Adrenal gland (tissue), 12 donors: ENCODE data around the gene NXPE4. TPM values are rescaled to one million over a fixed set of nuclear protein-coding genes. Genes with fewer than 3 reads are reported as not detected.

ENCODE experiments used
- DNase-seq, 7 donors: peaks; one replicate each; pipeline ENCODE4 v3.0.0-alpha.2; 2019 to 2020
- H3K27ac ChIP-seq, 5 donors: fragments of 200-600 bp; sonication (generic) in 4 of 5; 1 replicate in 3 of 5; 2 replicates in 2 of 5; pipeline versions ENCODE4 v1.5.1 to v1.8.0; 2016 to 2020; ENCODE audit warnings: mild to moderate bottlenecking in 1 of 5
- H3K27me3 ChIP-seq: fragments of 200-600 bp; 2 replicates; pipeline ENCODE4 v1.8.0; 2021
- H3K36me3 ChIP-seq, 2 donors: fragments of 200-600 bp; replicated peaks in 1 of 2; 1 replicate in 1 of 2; 2 replicates in 1 of 2; pipeline versions ENCODE4 v1.5.1 to v1.8.0; 2018 to 2022
- H3K4me1 ChIP-seq, 2 donors: fragments of 200-600 bp; replicated peaks in 1 of 2; 1 replicate in 1 of 2; 2 replicates in 1 of 2; pipeline versions ENCODE4 v1.5.1 to v1.8.0; 2018 to 2021
- H3K4me3 ChIP-seq, 4 donors: fragments of 200-600 bp; sonication (generic) in 3 of 4; one replicate each; pipeline ENCODE4 v1.5.1; 2016 to 2018
- H3K9me3 ChIP-seq, 3 donors: fragments of 200-600 bp; sonication (generic) in 1 of 3; replicated peaks in 1 of 3; 1 replicate in 2 of 3; 2 replicates in 1 of 3; pipeline versions ENCODE4 v1.5.1 to v1.8.0; 2016 to 2021
- CTCF ChIP-seq, 6 experiments: fragments of 450-650 bp in 4 of 6; fragments of 200-600 bp in 2 of 6; sonication (generic) in 1 of 6; IDR thresholded peaks; 1 replicate in 5 of 6; 2 replicates in 1 of 6; pipeline versions ENCODE4 v1.5.1 to v1.8.0; 2016 to 2021; ENCODE audit warnings: antibody characterized with exemption in 6 of 6, mild to moderate bottlenecking in 2 of 6, moderate library complexity in 1 of 6
- POLR2A ChIP-seq, 2 donors: fragments of 450-650 bp; IDR thresholded peaks; one replicate each; pipeline ENCODE4 v1.6.1; 2017; ENCODE audit warnings: antibody characterized with exemption in 2 of 2, mild to moderate bottlenecking in 2 of 2, moderate library complexity in 1 of 2
- WGBS, 4 donors: extraction: QIAGEN DNeasy Blood & Tissue Kit in 2 of 4; methylation state at CpG; one replicate each; pipeline versions ENCODE4 v1.1.5 to v1.1.7; 2013 to 2017; 5-methylcytosine and 5-hydroxymethylcytosine counted together
- intact Hi-C, 2 donors: fragments of 100-400 bp; cut with DNase I; formaldehyde crosslinking; loops; one replicate each; pipeline versions ENCODE4 v1.14.1 to v1.15.0; 2022 to 2023
- polyA plus RNA-seq, 3 donors: library from polyadenylated mRNA; stranded (reverse); fragments of 200-250 nt in 2 of 3; fragments of 350-450 nt in 1 of 3; fragmentation: Illumina TruSeq in 1 of 3; extraction: RNeasy Lipid Tissue Mini Kit (QIAGEN cat#74804) in 1 of 3; gene quantifications; one replicate each; pipeline ENCODE4 v1.2.3, GENCODE V29; 2013 to 2014
- total RNA-seq, 9 donors: library from RNA; depleted of rRNA in 4 of 9; stranded (reverse); fragments of >200 nt in 4 of 9; fragments of 120-200 nt in 1 of 9; fragmentation: NEBNext Ultra II Directional in 1 of 9; extraction: Animal tissue kit (Norgen Biotek cat#: 25700) in 1 of 9; gene quantifications; one replicate each; pipeline versions ENCODE4 v1.1.0 to v1.2.4, GENCODE V29; 2013 to 2023
- donor health status: healthy with polysubstance abuse.
- donor health status: Bipolar disorder and iron deficiency.
- donor health status: DM: yes; HTN: yes; CAD: no.
- donor health status: DM: no; HTN: no; CAD: no.
- donor health status: DM: no; HTN: no; CAD: no.
- donor health status: DM: yes; HTN: yes; CAD: no.

The NXPE4 gene
- total and polyA plus RNA-seq, 12 donors = not detected

- Histone ChIP-seq H3K4me1 (no peaks in the 10 kb centered on the region), H3K27ac (no peak overlapping the region), H3K27me3 (no peaks in the 10 kb centered on the region), H3K4me3 (no peak overlapping the region), H3K36me3 (no peaks in the 10 kb centered on the region), H3K9me3 (peaks cover 0 to 22% (median 0%) of the 10 kb centered on the region in 3 donors)
- TF ChIP-seq CTCF (IDR thresholded peaks at IDR 0.05) = no peak
- TF ChIP-seq POLR2A (IDR thresholded peaks at IDR 0.05) = no peak
- WGBS, 4 donors = 69 to 82% (median 80%) methylated on average over 3 of the region's 3 CpGs
- DNase-seq = no peak
- intact Hi-C loops = no loop called here
Observed at GRCh38 chr11:114587398-114587953, 8.1 kb downstream of the NXPE4 start.

- no peak for DNase-seq
- intact Hi-C loops = no loop called here
- Histone ChIP-seq H3K4me3 (no peak overlapping the region), H3K9me3 (peaks cover 0 to 22% (median 0%) of the 10 kb centered on the region in 3 donors), H3K4me1 (no peaks in the 10 kb centered on the region), H3K27ac (no peak overlapping the region), H3K27me3 (no peaks in the 10 kb centered on the region), H3K36me3 (no peaks in the 10 kb centered on the region)
- WGBS, 4 donors = 84 to 93% (median 90%) methylated on average over 5 of the region's 5 CpGs
- TF ChIP-seq CTCF (IDR thresholded peaks at IDR 0.05) = no peak
- TF ChIP-seq POLR2A (IDR thresholded peaks at IDR 0.05) = no peak
Observed at GRCh38 chr11:114586797-114587196, 8.8 kb downstream of the NXPE4 start.

- Histone ChIP-seq H3K27me3 (no peaks in the 10 kb centered on the region), H3K36me3 (no peaks in the 10 kb centered on the region), H3K9me3 (no peaks in the 10 kb centered on the region), H3K27ac (no peak overlapping the region), H3K4me3 (no peak overlapping the region), H3K4me1 (no peaks in the 10 kb centered on the region)
- DNase-seq = no peak
- intact Hi-C loops = no loop called here
- WGBS, 4 donors = 22 to 40% (median 40%) methylated on average over 1 of the region's 1 CpG; no CpG with 5 or more reads in 1 of the 4 donors
- no peak for TF ChIP-seq POLR2A (IDR thresholded peaks at IDR 0.05)
- no peak for TF ChIP-seq CTCF (IDR thresholded peaks at IDR 0.05)
Observed at GRCh38 chr11:114571712-114572111, 23.9 kb downstream of the NXPE4 start.

GRCh38 chr11:114569801-114570200 is 25.8 kb downstream of the NXPE4 start:
- 73 to 91% (median 90%) methylated on average over 3 of the region's 3 CpGs for WGBS, 4 donors
- DNase-seq = no peak
- Histone ChIP-seq H3K36me3 (no peaks in the 10 kb centered on the region), H3K4me3 (no peak overlapping the region), H3K27me3 (no peaks in the 10 kb centered on the region), H3K4me1 (no peaks in the 10 kb centered on the region), H3K27ac (no peak overlapping the region), H3K9me3 (no peaks in the 10 kb centered on the region)
- no peak for TF ChIP-seq POLR2A (IDR thresholded peaks at IDR 0.05)
- no peak for TF ChIP-seq CTCF (IDR thresholded peaks at IDR 0.05)
- intact Hi-C loops = no loop called here
